CD4-positive, alpha-beta T cell (primary cell): ENCODE data around the gene PIAS1. TPM values are rescaled to one million over a fixed set of nuclear protein-coding genes. Genes with fewer than 3 reads are reported as not detected.

Experiments
- ATAC-seq: fragments of 200-7000 bp; cut with Tn5 transposase; one replicate; pipeline ENCODE4 v1.10.0; 2022; ENCODE audit warnings: mild to moderate bottlenecking; ENCODE audit not compliant: poor library complexity
- CTCF ChIA-PET: fragments of 350-600 bp; sonication (Branson Sonifier 250); formaldehyde crosslinking; loops from one replicate; lab custom pipeline; 2021; ENCODE audit warnings: antibody characterized with exemption, inconsistent platforms; lab: Charles Lee
- POLR2A ChIA-PET: fragments of 350-600 bp; sonication (Branson Sonifier 250); formaldehyde crosslinking; loops from one replicate; lab custom pipeline; 2021; ENCODE audit warnings: antibody characterized with exemption, inconsistent platforms; lab: Charles Lee
- DNase-seq, 14 experiments: peaks; one replicate each; pipeline ENCODE4 v3.0.0-alpha.2; 2013 to 2020; ENCODE audit warnings: mixed read lengths in 2 of 14
- H3K27ac ChIP-seq, 2 donors: one replicate each; pipeline versions ENCODE4 v1.5.1 to v1.7.0; 2013; ENCODE audit warnings: low read length in 2 of 2, low read depth in 1 of 2, mild to moderate bottlenecking in 1 of 2
- H3K27me3 ChIP-seq, 2 experiments: 1 replicate in 1 of 2; 2 replicates in 1 of 2; pipeline versions ENCODE4 v1.6.1 to v1.7.0; 2013; ENCODE audit warnings: low read length in 2 of 2, control low read depth in 1 of 2, mild to moderate bottlenecking in 1 of 2, moderate library complexity in 1 of 2; ENCODE audit not compliant: insufficient read depth in 2 of 2, control insufficient read depth in 1 of 2
- H3K36me3 ChIP-seq: one replicate; pipeline ENCODE4 v1.6.1; 2013; ENCODE audit warnings: low read length, control low read depth; ENCODE audit not compliant: insufficient read depth
- H3K4me1 ChIP-seq: one replicate; pipeline ENCODE4 v1.6.1; 2013; ENCODE audit warnings: low read length, control low read depth; ENCODE audit not compliant: insufficient read depth
- H3K4me3 ChIP-seq: one replicate; pipeline ENCODE4 v1.5.1; 2013; ENCODE audit warnings: mild to moderate bottlenecking, low read length, moderate library complexity
- H3K9me3 ChIP-seq, 2 experiments: 1 replicate in 1 of 2; 2 replicates in 1 of 2; pipeline versions ENCODE4 v1.6.1 to v1.7.0; 2013; ENCODE audit warnings: low read length in 2 of 2, mild to moderate bottlenecking in 2 of 2, control low read depth in 1 of 2, moderate library complexity in 1 of 2; ENCODE audit not compliant: control insufficient read depth in 1 of 2, insufficient read depth in 1 of 2
- H3K27ac Mint-ChIP-seq: one replicate; pipeline ENCODE4 v1.8.0; 2020; ENCODE audit warnings: mixed read lengths
- H3K27me3 Mint-ChIP-seq: one replicate; pipeline ENCODE4 v1.8.0; 2021; ENCODE audit warnings: mixed read lengths
- H3K36me3 Mint-ChIP-seq: one replicate; pipeline ENCODE4 v1.8.0; 2021; ENCODE audit warnings: low read depth, mixed read lengths
- H3K4me1 Mint-ChIP-seq: one replicate; pipeline ENCODE4 v1.8.0; 2021; ENCODE audit warnings: low read depth, mixed read lengths
- H3K4me3 Mint-ChIP-seq: one replicate; pipeline ENCODE4 v1.8.0; 2020; ENCODE audit warnings: mild to moderate bottlenecking, mixed read lengths
- H3K9me3 Mint-ChIP-seq: one replicate; pipeline ENCODE4 v1.8.0; 2020; ENCODE audit warnings: mixed read lengths
- intact Hi-C, 2 experiments: fragments of 100-400 bp; cut with DNase I in 1 of 2; cut with micrococcal nuclease in 1 of 2; formaldehyde crosslinking; loops; one replicate each; pipeline versions ENCODE4 v1.15.1 to v1.9.0; 2023 to 2025; cut with DNase I, micrococcal nuclease
- total RNA-seq, 174 experiments: library from RNA in 2 of 174; stranded (reverse) in 2 of 174; gene quantifications; one replicate each; pipeline ENCODE4 v1.2.3 and lab custom pipeline; 2021 to 2026
- TF ChIP-seq, protein P1 (sequence below): fragments of 200-600 bp; IDR thresholded peaks from one replicate; pipeline ENCODE4 v1.8.0; 2022; ENCODE audit warnings: antibody characterized with exemption, mild to moderate bottlenecking

PIAS1 gene
- total RNA-seq, 2 experiments from 2014 or later = 73.1 to 74.8 TPM

GRCh38 chr15:68208136-68208535 is 154.0 kb downstream of the PIAS1 start:
- Histone ChIP-seq H3K9me3 (no peaks in the 10 kb centered on the region), H3K4me1 (peaks cover 58% of the 10 kb centered on the region), H3K4me3 (no peak overlapping the region), H3K27ac (no peak overlapping the region), H3K36me3 (peaks cover 4% of the 10 kb centered on the region), H3K27me3 (no peaks in the 10 kb centered on the region)
- intact Hi-C loops = no loop called here
- TF ChIP-seq, protein P1, sequence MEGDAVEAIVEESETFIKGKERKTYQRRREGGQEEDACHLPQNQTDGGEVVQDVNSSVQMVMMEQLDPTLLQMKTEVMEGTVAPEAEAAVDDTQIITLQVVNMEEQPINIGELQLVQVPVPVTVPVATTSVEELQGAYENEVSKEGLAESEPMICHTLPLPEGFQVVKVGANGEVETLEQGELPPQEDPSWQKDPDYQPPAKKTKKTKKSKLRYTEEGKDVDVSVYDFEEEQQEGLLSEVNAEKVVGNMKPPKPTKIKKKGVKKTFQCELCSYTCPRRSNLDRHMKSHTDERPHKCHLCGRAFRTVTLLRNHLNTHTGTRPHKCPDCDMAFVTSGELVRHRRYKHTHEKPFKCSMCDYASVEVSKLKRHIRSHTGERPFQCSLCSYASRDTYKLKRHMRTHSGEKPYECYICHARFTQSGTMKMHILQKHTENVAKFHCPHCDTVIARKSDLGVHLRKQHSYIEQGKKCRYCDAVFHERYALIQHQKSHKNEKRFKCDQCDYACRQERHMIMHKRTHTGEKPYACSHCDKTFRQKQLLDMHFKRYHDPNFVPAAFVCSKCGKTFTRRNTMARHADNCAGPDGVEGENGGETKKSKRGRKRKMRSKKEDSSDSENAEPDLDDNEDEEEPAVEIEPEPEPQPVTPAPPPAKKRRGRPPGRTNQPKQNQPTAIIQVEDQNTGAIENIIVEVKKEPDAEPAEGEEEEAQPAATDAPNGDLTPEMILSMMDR = no peak
- CTCF ChIA-PET = no interaction called here
- no peak for ATAC-seq
- Mint-ChIP-seq H3K4me1 (peaks cover 22% of the 10 kb centered on the region), H3K27me3 (no peaks in the 10 kb centered on the region), H3K36me3 (no peaks in the 10 kb centered on the region), H3K9me3 (no peaks in the 10 kb centered on the region), H3K27ac (peak overlapping the region; percentile 61), H3K4me3 (no peak overlapping the region)
- POLR2A ChIA-PET = no interaction called here
- no peak for DNase-seq

DNA sequence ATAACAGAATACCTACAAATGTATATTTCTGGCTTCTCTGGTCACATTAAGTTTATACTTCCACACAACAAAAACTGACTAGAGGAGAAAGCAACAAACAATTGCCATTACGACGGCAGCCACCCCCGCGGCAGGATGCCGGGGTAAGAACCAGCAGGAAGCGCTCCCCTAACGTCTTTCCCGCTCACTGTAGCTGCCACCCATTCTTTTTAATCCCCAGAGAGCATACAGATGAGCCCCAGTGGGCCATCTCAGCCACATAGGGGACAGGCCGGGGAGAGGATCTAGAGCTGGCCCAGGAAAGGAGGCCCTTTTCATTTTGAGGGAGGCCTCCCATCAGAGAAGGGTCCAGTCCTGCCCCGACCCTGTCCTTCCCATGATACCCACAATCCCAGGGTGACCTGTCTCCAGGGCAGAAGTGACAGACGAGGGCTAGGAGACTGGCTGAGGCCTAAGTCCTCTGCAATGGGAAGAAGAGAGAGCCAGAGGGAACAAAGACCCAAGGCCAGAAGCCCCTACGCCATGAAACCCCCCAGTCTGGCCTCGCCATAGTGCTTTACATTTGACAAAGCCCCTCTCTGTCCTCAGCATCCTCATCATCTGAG is 154.6 kb downstream of the PIAS1 start:
- no peak overlapping the region for H3K27ac ChIP-seq
- peak in 2 of 14 experiments; percentile 6 to 40 for DNase-seq
- ChIA-PET POLR2A (no interaction called here), CTCF (no interaction called here)
- no peaks in the 10 kb centered on the region for H3K9me3 ChIP-seq
- Mint-ChIP-seq H3K36me3 (no peaks in the 10 kb centered on the region), H3K4me1 (peaks cover 22% of the 10 kb centered on the region), H3K27ac (peak overlapping the region; percentile 61), H3K27me3 (no peaks in the 10 kb centered on the region), H3K4me3 (no peak overlapping the region), H3K9me3 (no peaks in the 10 kb centered on the region)
- peak; percentile 35 for ATAC-seq
- peaks cover 58% of the 10 kb centered on the region for H3K4me1 ChIP-seq
- H3K36me3 ChIP-seq = peaks cover 4% of the 10 kb centered on the region
- intact Hi-C loops = no loop called here
- H3K27me3 ChIP-seq = no peaks in the 10 kb centered on the region
- TF ChIP-seq, protein P1 = no peak
- no peak overlapping the region for H3K4me3 ChIP-seq

- Mint-ChIP-seq H3K27me3 (no peaks in the 10 kb centered on the region), H3K27ac (peak overlapping the region; percentile 46), H3K9me3 (no peaks in the 10 kb centered on the region), H3K36me3 (no peaks in the 10 kb centered on the region), H3K4me1 (peaks cover 22% of the 10 kb centered on the region), H3K4me3 (no peak overlapping the region)
- no peak for ATAC-seq
- H3K9me3 ChIP-seq = no peaks in the 10 kb centered on the region
- no peak overlapping the region for H3K4me3 ChIP-seq
- peaks cover 55% of the 10 kb centered on the region for H3K4me1 ChIP-seq
- TF ChIP-seq, protein P1 = no peak
- DNase-seq = no peak
- H3K36me3 ChIP-seq = peaks cover 4% of the 10 kb centered on the region
- no peak overlapping the region for H3K27ac ChIP-seq
- ChIA-PET CTCF (no interaction called here), POLR2A (no interaction called here)
- intact Hi-C loops = no loop called here
- H3K27me3 ChIP-seq = no peaks in the 10 kb centered on the region
Observed at GRCh38 chr15:68209272-68209671, 155.2 kb downstream of the PIAS1 start.
